Right lobe of liver (tissue), 6 donors: Measurements from ENCODE around the gene CLCN7. TPM values are rescaled to one million over a fixed set of nuclear protein-coding genes. Genes with fewer than 3 reads are reported as not detected.

Source experiments
- ATAC-seq, 4 donors: fragments of 200-7000 bp; cut with Tn5 transposase; one replicate each; pipeline ENCODE4 v1.9.1; 2020; ENCODE audit warnings: mild to moderate bottlenecking in 4 of 4, moderate library complexity in 4 of 4
- DNase-seq, 3 donors: peaks; one replicate each; pipeline ENCODE4 v3.0.0-alpha.2; 2020
- H3K27ac ChIP-seq, 3 donors: fragments of 200-600 bp; one replicate each; pipeline ENCODE4 v1.8.0; 2022
- H3K27me3 ChIP-seq, 2 donors: fragments of 200-600 bp; one replicate each; pipeline ENCODE4 v1.8.0; 2022
- H3K36me3 ChIP-seq, 4 donors: fragments of 200-600 bp; sonication (generic) in 1 of 4; one replicate each; pipeline versions ENCODE4 v1.5.1 to v1.8.0; 2017 to 2022; ENCODE audit warnings: control low read depth in 1 of 4
- H3K4me1 ChIP-seq, 4 donors: fragments of 200-600 bp; sonication (generic) in 1 of 4; one replicate each; pipeline versions ENCODE4 v1.5.1 to v1.8.0; 2017 to 2022; ENCODE audit warnings: control low read depth in 1 of 4
- H3K4me3 ChIP-seq, 3 donors: fragments of 200-600 bp; one replicate each; pipeline ENCODE4 v1.8.0; 2022
- H3K9me3 ChIP-seq, 4 donors: fragments of 200-600 bp; sonication (generic) in 1 of 4; one replicate each; pipeline versions ENCODE4 v1.5.1 to v1.8.0; 2017 to 2022; ENCODE audit warnings: control low read depth in 1 of 4
- POLR2A ChIP-seq: fragments of 450-650 bp; IDR thresholded peaks from one replicate; pipeline ENCODE4 v1.6.1; 2017; ENCODE audit warnings: antibody characterized with exemption, mild to moderate bottlenecking
- WGBS: methylation state at CpG from one replicate; pipeline ENCODE4 v1.1.6; 2018; ENCODE audit warnings: low coverage, low lambda C conversion rate; ENCODE audit not compliant: insufficient coverage; ENCODE audit errors: missing lambda C conversion rate; 5-methylcytosine and 5-hydroxymethylcytosine counted together
- intact Hi-C, 2 donors: fragments of 100-400 bp; cut with DNase I; formaldehyde crosslinking; loops; one replicate each; pipeline versions ENCODE4 v1.11.2 to v1.14.1; 2022
- total RNA-seq, 6 experiments: library from RNA; depleted of rRNA in 2 of 6; stranded (reverse); fragments of >200 nt in 2 of 6; fragmentation: NEBNext Ultra II Directional in 3 of 6; extraction: Animal tissue kit (Norgen Biotek cat#: 25700) in 3 of 6; gene quantifications; one replicate each; pipeline versions ENCODE4 v1.1.0 to v1.2.4, GENCODE V29; 2016 to 2023
- TF ChIP-seq, protein P1 (sequence below), 4 donors: fragments of 200-600 bp in 3 of 4; fragments of 450-650 bp in 1 of 4; IDR thresholded peaks; one replicate each; pipeline versions ENCODE4 v1.5.1 to v1.8.0; 2016 to 2022; ENCODE audit warnings: antibody characterized with exemption in 4 of 4, mild to moderate bottlenecking in 2 of 4
- donor health status: DM: no; HTN: yes; CAD: no.
- donor health status: DM: no; HTN: no; CAD: no.
- donor health status: DM: no; HTN: no; CAD: no.
- donor health status: DM: no; HTN: yes; CAD: no.
- donor health status: DM: no; HTN: yes; CAD: no.

The CLCN7 gene
- total RNA-seq, 6 experiments from 2014 or later, result 36.0 to 50.8 (median 40.8) TPM

GRCh38 chr16:1489077-1489476, 14.2 kb upstream of the CLCN7 start:
- Histone ChIP-seq H3K27ac (no peak overlapping the region), H3K4me3 (no peak overlapping the region), H3K27me3 (no peaks in the 10 kb centered on the region), H3K36me3 (no peaks in the 10 kb centered on the region), H3K4me1 (peaks cover 0 to 8% (median 1%) of the 10 kb centered on the region in 4 donors), H3K9me3 (no peaks in the 10 kb centered on the region)
- intact Hi-C loops, result no loop called here
- TF ChIP-seq, protein P1, sequence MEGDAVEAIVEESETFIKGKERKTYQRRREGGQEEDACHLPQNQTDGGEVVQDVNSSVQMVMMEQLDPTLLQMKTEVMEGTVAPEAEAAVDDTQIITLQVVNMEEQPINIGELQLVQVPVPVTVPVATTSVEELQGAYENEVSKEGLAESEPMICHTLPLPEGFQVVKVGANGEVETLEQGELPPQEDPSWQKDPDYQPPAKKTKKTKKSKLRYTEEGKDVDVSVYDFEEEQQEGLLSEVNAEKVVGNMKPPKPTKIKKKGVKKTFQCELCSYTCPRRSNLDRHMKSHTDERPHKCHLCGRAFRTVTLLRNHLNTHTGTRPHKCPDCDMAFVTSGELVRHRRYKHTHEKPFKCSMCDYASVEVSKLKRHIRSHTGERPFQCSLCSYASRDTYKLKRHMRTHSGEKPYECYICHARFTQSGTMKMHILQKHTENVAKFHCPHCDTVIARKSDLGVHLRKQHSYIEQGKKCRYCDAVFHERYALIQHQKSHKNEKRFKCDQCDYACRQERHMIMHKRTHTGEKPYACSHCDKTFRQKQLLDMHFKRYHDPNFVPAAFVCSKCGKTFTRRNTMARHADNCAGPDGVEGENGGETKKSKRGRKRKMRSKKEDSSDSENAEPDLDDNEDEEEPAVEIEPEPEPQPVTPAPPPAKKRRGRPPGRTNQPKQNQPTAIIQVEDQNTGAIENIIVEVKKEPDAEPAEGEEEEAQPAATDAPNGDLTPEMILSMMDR (IDR thresholded peaks at IDR 0.05), result no peak
- TF ChIP-seq POLR2A, result no peak
- WGBS, result 86% methylated on average over 9 of the region's 12 CpGs
- ATAC-seq (no peak), DNase-seq (no peak)

- H3K9me3 ChIP-seq, result no peaks in the 10 kb centered on the region
- peaks cover 0 to 4% (median 0%) of the 10 kb centered on the region in 4 donors for H3K4me1 ChIP-seq
- ATAC-seq, result no peak
- TF ChIP-seq POLR2A, result no peak
- TF ChIP-seq, protein P1 (IDR thresholded peaks at IDR 0.05), result no peak
- H3K4me3 ChIP-seq, result no peak within 1 kb of the TSS
- intact Hi-C loops, result no loop called here
- WGBS, result 76% methylated on average over 10 of the region's 19 CpGs
- H3K27me3 ChIP-seq, result no peaks in the 10 kb centered on the region
- DNase-seq, result no peak
- H3K36me3 ChIP-seq, result no peaks in the 10 kb centered on the region
- H3K27ac ChIP-seq, result no peak within 1 kb of the TSS
Observed at GRCh38 chr16:1488619-1489018, 13.8 kb upstream of the CLCN7 start, which contains the start of gene PTX4. Gene PTX4, minus strand, starts transcription at chr16:1488944. Its CDS starts 35 bp downstream, at chr16:1488909.

GRCh38 chr16:1488054-1488601, 13.3 kb upstream of the CLCN7 start:
- Histone ChIP-seq H3K9me3 (no peaks in the 10 kb centered on the region), H3K4me1 (peaks cover 0 to 4% (median 0%) of the 10 kb centered on the region in 4 donors), H3K36me3 (no peaks in the 10 kb centered on the region), H3K4me3 (no peak overlapping the region), H3K27ac (no peak overlapping the region), H3K27me3 (no peaks in the 10 kb centered on the region)
- ATAC-seq, result no peak
- TF ChIP-seq POLR2A, result no peak
- TF ChIP-seq, protein P1 (IDR thresholded peaks at IDR 0.05), result no peak
- intact Hi-C loops, result no loop called here
- no peak for DNase-seq
- WGBS, result no CpG with 5 or more reads among the region's 24 CpGs

GRCh38 chr16:1487395-1488053, 12.7 kb upstream of the CLCN7 start:
- no peak for DNase-seq
- 40% methylated on average over 1 of the region's 39 CpGs for WGBS
- H3K4me1 ChIP-seq, result peaks cover 0 to 1% (median 0%) of the 10 kb centered on the region in 4 donors
- no peak overlapping the region for H3K4me3 ChIP-seq
- no peak for TF ChIP-seq POLR2A
- TF ChIP-seq, protein P1 (IDR thresholded peaks at IDR 0.05), result no peak
- intact Hi-C loops, result no loop called here
- peak in 1 of 4 donors; percentile 24 for ATAC-seq
- no peak overlapping the region for H3K27ac ChIP-seq
- no peaks in the 10 kb centered on the region for H3K36me3 ChIP-seq
- no peaks in the 10 kb centered on the region for H3K27me3 ChIP-seq
- H3K9me3 ChIP-seq, result no peaks in the 10 kb centered on the region
